A549 (cell line): Measurements from ENCODE around the gene FYB1. TPM values are rescaled to one million over a fixed set of nuclear protein-coding genes. Genes with fewer than 3 reads are reported as not detected.

Source experiments
- ATAC-seq, 2 experiments: fragments of 200-7000 bp in 1 of 2; fragments of >200 bp in 1 of 2; cut with Nextera tagmentation in 1 of 2; cut with Tn5 transposase in 1 of 2; 3 replicates each; pipeline versions ENCODE4 v1.8.0 to v1.9.1; 2018 to 2020; ENCODE audit warnings: mild to moderate bottlenecking in 1 of 2, moderate library complexity in 1 of 2
- CTCF ChIA-PET: fragments of 300-600 bp; sonication (Branson Sonifier 250); formaldehyde crosslinking; extraction: SDS; loops from one replicate; lab custom pipeline; 2021; ENCODE audit warnings: antibody characterized with exemption, inconsistent platforms; lab: Yijun Ruan, JAX
- POLR2A ChIA-PET: fragments of 350-600 bp; formaldehyde crosslinking; extraction: SDS; loops from one replicate; lab custom pipeline; 2021; ENCODE audit warnings: antibody characterized with exemption, inconsistent platforms; lab: Yijun Ruan, JAX
- DNase-seq, 2 experiments: peaks; one replicate each; pipeline versions ENCODE4 v3.0.0 to v3.0.0-alpha.2; 2011 to 2016; ENCODE audit warnings: low read depth in 1 of 2, low spot score in 1 of 2
- FAIRE-seq: peaks from 2 replicates; lab custom pipeline; 2011; peaks lifted over from hg19 to GRCh38; lab: Jason Lieb, UNC
- H3K27ac ChIP-seq, 2 experiments: fragments of >200 bp; sonication (Bioruptor Twin); formaldehyde crosslinking; 3 replicates each; pipeline ENCODE4 v1.5.1; 2016 to 2017
- H3K4me1 ChIP-seq: fragments of >200 bp; sonication (Bioruptor Twin); formaldehyde crosslinking; 3 replicates; pipeline ENCODE4 v1.6.1; 2016
- H3K4me2 ChIP-seq: fragments of >200 bp; sonication (Bioruptor Twin); formaldehyde crosslinking; 3 replicates; pipeline ENCODE4 v1.6.1; 2016
- H3K4me3 ChIP-seq: fragments of >200 bp; sonication (Bioruptor Twin); formaldehyde crosslinking; 3 replicates; pipeline ENCODE4 v1.5.1; 2016
- H3K9me3 ChIP-seq: fragments of >200 bp; sonication (Bioruptor Twin); formaldehyde crosslinking; 3 replicates; pipeline ENCODE4 v1.6.1; 2016
- CBX2 ChIP-seq: fragments of 200-600 bp; sonication (generic); IDR thresholded peaks from 2 replicates; pipeline ENCODE4 v1.6.1; 2016; ENCODE audit warnings: low read depth, mild to moderate bottlenecking, borderline replicate concordance
- CHD4 ChIP-seq: fragments of 200-600 bp; sonication (generic); IDR thresholded peaks from 2 replicates; pipeline ENCODE4 v1.6.1; 2016; ENCODE audit warnings: antibody characterized with exemption, mild to moderate bottlenecking, borderline replicate concordance
- ESRRA ChIP-seq: fragments of 150-350 bp; IDR thresholded peaks from 2 replicates; pipeline ENCODE4 v1.6.1; 2014; ENCODE audit warnings: mild to moderate bottlenecking, low read length, borderline replicate concordance
- GATA3 ChIP-seq: IDR thresholded peaks from 2 replicates; pipeline ENCODE4 v1.6.1; 2012; ENCODE audit warnings: borderline replicate concordance
- JUNB ChIP-seq: fragments of >200 bp; sonication (Bioruptor Twin); formaldehyde crosslinking; IDR thresholded peaks from 2 replicates; pipeline ENCODE4 v1.6.1; 2016
- KDM1A ChIP-seq: fragments of 200-600 bp; sonication (generic); IDR thresholded peaks from 2 replicates; pipeline ENCODE4 v1.6.1; 2016; ENCODE audit warnings: low read depth, mild to moderate bottlenecking
- KDM5A ChIP-seq: fragments of 200-600 bp; sonication (generic); IDR thresholded peaks from 2 replicates; pipeline ENCODE4 v1.6.1; 2016; ENCODE audit warnings: antibody characterized with exemption, mild to moderate bottlenecking
- MAX ChIP-seq: IDR thresholded peaks from 2 replicates; pipeline ENCODE4 v1.6.1; 2012
- MAZ ChIP-seq: fragments of 150-350 bp; IDR thresholded peaks from 2 replicates; pipeline ENCODE4 v1.6.1; 2014; ENCODE audit warnings: antibody characterized with exemption, low read depth, low read length, borderline replicate concordance
- MYC ChIP-seq: IDR thresholded peaks from 2 replicates; pipeline ENCODE4 v1.6.1; 2012; ENCODE audit warnings: mild to moderate bottlenecking, inconsistent platforms, low read length, improper control_type of control experiment, borderline replicate concordance
- NFE2L2 ChIP-seq: fragments of 150-350 bp; conservative IDR thresholded peaks from 2 replicates; pipeline ENCODE4 v1.6.1; 2014; ENCODE audit warnings: low read length
- PBX3 ChIP-seq: IDR thresholded peaks from 2 replicates; pipeline ENCODE4 v1.6.1; 2012
- RARB ChIP-seq: fragments of 250-450 bp; sonication (Bioruptor Pico); IDR thresholded peaks from 2 replicates; pipeline ENCODE4 v1.8.0; 2021; ENCODE audit warnings: mild to moderate bottlenecking, moderate library complexity
- REST ChIP-seq: fragments of 200-600 bp; sonication (generic); IDR thresholded peaks from 2 replicates; pipeline ENCODE4 v1.6.1; 2016; ENCODE audit warnings: antibody characterized with exemption, mild to moderate bottlenecking, moderate library complexity
- SREBF2 ChIP-seq: fragments of 450-650 bp; IDR thresholded peaks from 2 replicates; pipeline ENCODE4 v1.6.1; 2014; ENCODE audit warnings: mild to moderate bottlenecking, moderate library complexity
- USF2 ChIP-seq: fragments of 450-650 bp; IDR thresholded peaks from 2 replicates; pipeline ENCODE4 v1.6.1; 2014; ENCODE audit warnings: antibody characterized with exemption
- ZC3H11A ChIP-seq: fragments of 450-650 bp; IDR thresholded peaks from 2 replicates; pipeline ENCODE4 v1.6.1; 2014; ENCODE audit warnings: antibody characterized with exemption, mild to moderate bottlenecking
- ZFP36 ChIP-seq: fragments of 450-650 bp; IDR thresholded peaks from 2 replicates; pipeline ENCODE4 v1.6.1; 2014; ENCODE audit warnings: borderline replicate concordance; ENCODE audit not compliant: partially characterized antibody
- WGBS: methylation state at CpG from one replicate; pipeline ENCODE4 v1.1.6; 2017; ENCODE audit errors: missing lambda C conversion rate; 5-methylcytosine and 5-hydroxymethylcytosine counted together
- polyA minus RNA-seq: library from RNA; depleted of rRNA, polyadenylated mRNA; stranded (reverse); fragments of >200 nt; gene quantifications from 2 replicates; pipeline ENCODE4 v1.2.3, GENCODE V29; 2011; rRNA and poly(A)+ RNA removed
- polyA plus RNA-seq, 4 experiments: library from polyadenylated mRNA; depleted of rRNA in 3 of 4; stranded (reverse); fragments of >200 nt; fragmentation: RNase III in 1 of 4; extraction: RNeasy Plus Mini Kit Qiagen cat#74134 plus additional on column Dnase treatment in 1 of 4; gene quantifications; 2 replicates in 3 of 4; 3 replicates in 1 of 4; pipeline ENCODE4 v1.2.3, GENCODE V29; 2011 to 2017

FYB1 gene
- polyA plus RNA-seq (2011; rRNA removed) = 20.2 and 34.6 TPM in 2 replicates
- 2.6 and 2.8 TPM in 2 replicates for polyA plus RNA-seq (2012; cell fraction: cytosol; rRNA removed)
- 1.7 and 3.2 TPM in 2 replicates for polyA plus RNA-seq (2012; cell fraction: nucleus; rRNA removed)
- 5.9 to 8.0 TPM (median 7.4 TPM) in 3 replicates for polyA plus RNA-seq (2017; fragmentation: RNase III; extraction: RNeasy Plus Mini Kit Qiagen cat#74134 plus additional on column Dnase treatment)
- polyA minus RNA-seq = 4.9 and 6.4 TPM in 2 replicates

- Histone ChIP-seq H3K4me3 (no peak within 1 kb of the TSS), H3K27ac (peak within 1 kb of the TSS in 1 of 2 experiments; percentile 34; a peak in 3 of 6 replicates), H3K4me2 (no peak within 1 kb of the TSS), H3K4me1 (peaks cover 22% of the 10 kb centered on the region), H3K9me3 (no peaks in the 10 kb centered on the region)
- ATAC-seq (no peak), FAIRE-seq (no peak), DNase-seq (no peak)
- ChIA-PET POLR2A (no interaction called here), CTCF (interaction anchor here (0.8 to 7.7 kb wide), 10 partner anchors 10 to 352 kb away, joined by 3 to 107 read pairs (median 10); no protein-coding TSS in a partner anchor)
- no peak for TF ChIP-seq ZFP36
- no peak for TF ChIP-seq CBX2
- no peak for TF ChIP-seq ESRRA
- no peak for TF ChIP-seq MAZ
- 72% methylated on average over 3 of the region's 4 CpGs for WGBS
Measured at GRCh38 chr5:39219437-39219836, at the start of gene FYB1. Gene FYB1 (minus strand): TSS chr5:39219563. CDS start chr5:39202960, 16,603 bp downstream.

- no peak overlapping the region for H3K27ac ChIP-seq
- POLR2A ChIA-PET = no interaction called here
- ATAC-seq (no peak), FAIRE-seq (no peak)
- CTCF ChIA-PET = interaction anchor here (0.9 to 3.2 kb wide), 4 partner anchors 10 to 109 kb away, joined by 3 to 14 read pairs (median 3); no protein-coding TSS in a partner anchor
- no peak overlapping the region for H3K4me3 ChIP-seq
- TF ChIP-seq ZC3H11A (no peak), ZFP36 (no peak), USF2 (no peak), KDM5A (no peak), KDM1A (no peak)
- TF ChIP-seq, all 56 proteins: peak for 0
- no peak for DNase-seq
- H3K9me3 ChIP-seq = no peaks in the 10 kb centered on the region
- H3K4me1 ChIP-seq = peaks cover 4% of the 10 kb centered on the region; the same call in 2 of the 3 replicates
- WGBS = 91% methylated on average over 2 of the region's 2 CpGs
- no peak overlapping the region for H3K4me2 ChIP-seq
Measured at GRCh38 chr5:39267186-39267585, 47.8 kb upstream of the FYB1 start.

GRCh38 chr5:39266442-39266841 lies 47.1 kb upstream of the FYB1 start:
- H3K4me2 ChIP-seq = no peak overlapping the region
- DNase-seq (peak in 1 of 2 experiments; percentile 23), FAIRE-seq (no peak), ATAC-seq (no peak)
- H3K27ac ChIP-seq = 0 out of 6 replicates have a peak overlapping the region, but pooled peaks of 1 of the 2 experiments have one; percentile 36
- TF ChIP-seq NFE2L2 (no peak), MAX (no peak), MYC (no peak), JUNB (no peak), REST (no peak), GATA3 (no peak), RARB (CRISPR knock-in tag) (no peak), SREBF2 (no peak), CHD4 (no peak), KDM1A (no peak), PBX3 (no peak), MAZ (no peak)
- ChIA-PET CTCF (interaction anchor here (0.7 to 3.2 kb wide), 7 partner anchors 8 to 1282 kb away, joined by 3 to 14 read pairs (median 3); no protein-coding TSS in a partner anchor), POLR2A (no interaction called here)
- no peak overlapping the region for H3K4me3 ChIP-seq
- no peaks in the 10 kb centered on the region for H3K9me3 ChIP-seq
- H3K4me1 ChIP-seq = peaks cover 4% of the 10 kb centered on the region; the same call in 2 of the 3 replicates
- WGBS = 0% methylated on average over 2 of the region's 2 CpGs
